Activated naive CD4-positive, alpha-beta T cell treated with anti-CD3 and anti-CD28 coated beads, Interleukin-2, amount 10 ng/mL, durations not matched to agents 7 days and 5 days (primary cell): ENCODE measurements around the gene OR6B1.
"Not testable (repeated sequence)": the region's sequence is repeated elsewhere in the genome, so short reads cannot be mapped to it uniquely, and the experiment has no call there.

Experiments
- CTCF ChIA-PET: fragments of 350-600 bp; sonication (Branson Sonifier 250); formaldehyde crosslinking; loops from one replicate; lab custom pipeline; 2021; ENCODE audit warnings: antibody characterized with exemption; lab: Charles Lee
- DNase-seq: peaks from one replicate; pipeline ENCODE4 v3.0.0-alpha.2; 2020
- H3K27ac Mint-ChIP-seq: one replicate; pipeline ENCODE4 v1.8.0; 2021; ENCODE audit warnings: mild to moderate bottlenecking, moderate library complexity, mixed read lengths
- H3K27me3 Mint-ChIP-seq: one replicate; pipeline ENCODE4 v1.8.0; 2021; ENCODE audit warnings: mild to moderate bottlenecking, mixed read lengths
- H3K36me3 Mint-ChIP-seq: one replicate; pipeline ENCODE4 v1.8.0; 2021; ENCODE audit warnings: mixed read lengths
- H3K4me1 Mint-ChIP-seq: one replicate; pipeline ENCODE4 v1.8.0; 2021; ENCODE audit warnings: mixed read lengths
- H3K4me3 Mint-ChIP-seq: one replicate; pipeline ENCODE4 v1.8.0; 2021; ENCODE audit warnings: mild to moderate bottlenecking, moderate library complexity, mixed read lengths
- H3K9me3 Mint-ChIP-seq: one replicate; pipeline ENCODE4 v1.8.0; 2021; ENCODE audit warnings: mixed read lengths

OR6B1 gene

GRCh38 chr7:144037414-144038035, 37.4 kb downstream of the OR6B1 start:
- CTCF ChIA-PET, result no interaction called here
- Mint-ChIP-seq H3K36me3 (no peaks in the 10 kb centered on the region), H3K27me3 (no peaks in the 10 kb centered on the region), H3K4me1 (no peaks in the 10 kb centered on the region), H3K9me3 (no peaks in the 10 kb centered on the region), H3K4me3 (no peak overlapping the region), H3K27ac (no peak overlapping the region)
- DNase-seq, result no peak

- no peaks in the 10 kb centered on the region for H3K4me1 Mint-ChIP-seq
- no peak for DNase-seq
- no peaks in the 10 kb centered on the region for H3K27me3 Mint-ChIP-seq
- CTCF ChIA-PET, result no interaction called here
- no peak overlapping the region for H3K27ac Mint-ChIP-seq
- H3K9me3 Mint-ChIP-seq, result no peaks in the 10 kb centered on the region
- H3K36me3 Mint-ChIP-seq, result no peaks in the 10 kb centered on the region
- no peak overlapping the region for H3K4me3 Mint-ChIP-seq
Measured at GRCh38 chr7:144038887-144039286, 38.8 kb downstream of the OR6B1 start.

- H3K9me3 Mint-ChIP-seq, result no peaks in the 10 kb centered on the region
- no peak within 1 kb of the TSS for H3K4me3 Mint-ChIP-seq
- DNase-seq, result no peak
- CTCF ChIA-PET, result no interaction called here
- peaks cover 3% of the 10 kb centered on the region for H3K27me3 Mint-ChIP-seq
- no peaks in the 10 kb centered on the region for H3K36me3 Mint-ChIP-seq
- no peaks in the 10 kb centered on the region for H3K4me1 Mint-ChIP-seq
- no peak within 1 kb of the TSS for H3K27ac Mint-ChIP-seq
Measured at GRCh38 chr7:144048648-144049047, 48.5 kb downstream of the OR6B1 start, which contains the start of gene OR2A5. Gene OR2A5 (plus strand): TSS chr7:144048948. CDS start chr7:144050402, 1,454 bp downstream.

- no peaks in the 10 kb centered on the region for H3K9me3 Mint-ChIP-seq
- CTCF ChIA-PET, result no interaction called here
- no peaks in the 10 kb centered on the region for H3K4me1 Mint-ChIP-seq
- peaks cover 3% of the 10 kb centered on the region for H3K27me3 Mint-ChIP-seq
- no peak for DNase-seq
- H3K4me3 Mint-ChIP-seq, result no peak overlapping the region
- no peaks in the 10 kb centered on the region for H3K36me3 Mint-ChIP-seq
- no peak overlapping the region for H3K27ac Mint-ChIP-seq
Measured at GRCh38 chr7:144049491-144049890, 49.4 kb downstream of the OR6B1 start.

- H3K9me3 Mint-ChIP-seq, result no peaks in the 10 kb centered on the region
- H3K4me3 Mint-ChIP-seq, result no peak overlapping the region
- H3K4me1 Mint-ChIP-seq, result no peaks in the 10 kb centered on the region
- CTCF ChIA-PET, result no interaction called here
- peaks cover 3% of the 10 kb centered on the region for H3K27me3 Mint-ChIP-seq
- no peak overlapping the region for H3K27ac Mint-ChIP-seq
- no peak for DNase-seq
- no peaks in the 10 kb centered on the region for H3K36me3 Mint-ChIP-seq
Measured at GRCh38 chr7:144050093-144050492, 50.0 kb downstream of the OR6B1 start.

- H3K9me3 Mint-ChIP-seq, H3K4me3 Mint-ChIP-seq, CTCF ChIA-PET, H3K4me1 Mint-ChIP-seq, DNase-seq, H3K36me3 Mint-ChIP-seq, H3K27me3 Mint-ChIP-seq, H3K27ac Mint-ChIP-seq: not testable (repeated sequence)
Measured at GRCh38 chr7:144050884-144051283, 50.8 kb downstream of the OR6B1 start.

GRCh38 chr7:144057954-144058353, 57.8 kb downstream of the OR6B1 start:
- Mint-ChIP-seq H3K4me3 (no peak overlapping the region), H3K27ac (no peak overlapping the region), H3K9me3 (no peaks in the 10 kb centered on the region), H3K36me3 (no peaks in the 10 kb centered on the region), H3K27me3 (peaks cover 5% of the 10 kb centered on the region), H3K4me1 (no peaks in the 10 kb centered on the region)
- no peak for DNase-seq
- CTCF ChIA-PET, result no interaction called here
